Stimulated activated CD8-positive, alpha-beta memory T cell treated with anti-CD3 and anti-CD28 coated beads, Interleukin-7, amount 100 ng/mL, for 1 hour (primary cell): ENCODE measurements around the gene RNASEH1.
"Not testable (repeated sequence)": the region's sequence is repeated elsewhere in the genome, so short reads cannot be mapped to it uniquely, and the experiment has no call there.

ENCODE experiments used
- DNase-seq, 2 donors: peaks; one replicate each; pipeline ENCODE4 v3.0.0-alpha.2; 2020; ENCODE audit warnings: low read depth in 2 of 2

RNASEH1 gene

GRCh38 chr2:3594493-3595281 is 36.6 kb upstream of the RNASEH1 start, which contains the start of gene COLEC11:
Gene COLEC11 (plus strand): TSS chr2:3595112. CDS start chr2:3604341, 9,229 bp downstream.
- no peak for DNase-seq

GRCh38 chr2:3589086-3589485 is 31.0 kb upstream of the RNASEH1 start:
- DNase-seq = no peak

DNA sequence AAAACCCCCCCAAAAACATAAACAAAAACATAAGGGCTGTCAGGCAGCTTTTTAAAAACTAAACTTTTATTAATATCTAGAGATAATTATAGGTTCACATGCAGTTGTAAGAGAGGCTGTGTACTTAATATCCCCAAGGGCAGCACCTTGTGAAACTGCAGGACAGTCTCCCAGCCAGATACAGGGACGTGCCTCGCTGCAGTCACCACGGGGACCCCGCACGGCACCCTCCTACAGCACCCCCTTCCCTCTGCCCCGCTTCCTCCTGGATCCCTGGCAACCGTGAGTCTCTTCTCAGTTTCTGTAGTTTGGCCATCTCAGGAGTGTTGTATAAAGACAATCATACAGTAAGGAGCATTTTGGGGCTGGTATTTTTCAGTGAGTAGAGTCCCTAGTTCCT is 30.0 kb upstream of the RNASEH1 start:
- DNase-seq = no peak

DNA sequence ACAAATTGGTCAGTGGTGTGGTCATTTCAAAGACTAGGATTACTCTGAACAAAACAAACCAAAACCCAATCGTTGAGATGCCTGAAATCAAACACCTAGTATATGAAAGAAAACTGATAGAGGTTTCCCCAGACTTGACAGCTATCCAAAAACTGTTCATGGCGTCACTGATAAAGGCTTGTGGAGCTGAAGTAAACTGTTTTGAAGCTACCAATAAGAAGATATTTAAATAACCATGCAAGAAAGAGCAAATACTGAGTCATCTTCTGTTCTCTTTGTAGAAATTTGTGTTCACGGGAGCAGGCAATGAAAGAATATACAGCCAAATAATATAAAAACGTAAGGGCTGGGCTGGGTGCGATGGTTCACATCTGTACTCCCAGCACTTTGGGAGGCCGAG is 29.3 kb upstream of the RNASEH1 start:
- no peak for DNase-seq

- no peak for DNase-seq
These were observed 28.9 kb upstream of the RNASEH1 start for GRCh38 chr2:3587021-3587420.

- DNase-seq = no peak
These were observed 28.1 kb upstream of the RNASEH1 start for GRCh38 chr2:3586220-3586619.

GRCh38 chr2:3585261-3586109 is 27.4 kb upstream of the RNASEH1 start:
- no peak for DNase-seq

DNA sequence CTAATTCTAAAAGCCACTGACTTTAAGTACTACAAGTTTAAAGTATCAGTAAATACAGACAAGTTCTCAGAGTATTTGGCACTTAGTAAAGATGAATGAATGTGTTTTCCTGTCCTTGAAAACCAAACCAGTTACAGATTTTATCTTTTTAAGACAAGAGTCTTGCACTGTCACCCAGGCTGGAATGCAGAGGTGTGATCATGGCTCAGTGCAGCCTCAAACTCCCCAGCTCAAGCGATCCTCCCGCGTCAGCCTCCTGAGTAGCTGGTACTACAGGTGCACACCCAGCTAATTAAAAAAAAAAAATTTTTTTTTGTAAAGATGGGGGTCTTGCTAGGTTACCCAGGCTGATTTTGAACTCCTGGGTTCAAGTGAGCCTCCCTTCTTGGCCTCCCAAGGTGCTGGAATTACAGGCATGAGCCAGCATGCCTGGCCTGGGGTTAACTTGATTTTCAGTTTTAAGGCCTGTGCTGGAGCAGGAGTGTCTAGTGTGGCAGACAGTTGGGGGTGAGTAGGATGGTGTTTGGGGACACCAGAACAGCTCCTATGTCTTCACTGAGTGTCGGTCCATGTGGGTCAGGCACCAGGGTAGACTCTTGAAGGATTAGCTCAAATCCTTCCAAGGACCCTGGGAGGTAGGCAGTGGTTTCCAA is 26.6 kb upstream of the RNASEH1 start:
- no peak for DNase-seq

- DNase-seq = no peak
These were observed 25.9 kb upstream of the RNASEH1 start for GRCh38 chr2:3584076-3584475.

GRCh38 chr2:3581367-3582262 is 23.5 kb upstream of the RNASEH1 start:
- no peak for DNase-seq

DNA sequence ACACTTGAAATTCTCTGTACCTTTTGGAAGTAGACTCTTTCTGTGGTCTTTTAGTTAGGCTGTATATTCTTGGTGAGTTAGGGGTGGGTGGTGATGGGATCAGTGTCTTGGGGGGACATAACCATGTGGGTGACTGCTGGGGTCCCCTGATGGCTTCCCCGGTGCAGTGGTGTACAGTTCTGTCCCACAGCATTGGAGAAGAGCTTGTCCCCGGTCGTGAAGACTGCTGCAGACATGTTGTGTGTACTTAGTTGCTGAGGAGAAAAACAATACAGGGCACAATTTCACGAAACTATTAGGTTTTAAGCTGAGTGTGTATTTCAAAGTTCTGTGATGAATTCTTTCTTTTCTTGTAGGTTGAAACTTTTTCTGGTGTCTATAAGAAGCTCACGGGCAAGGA is 22.3 kb upstream of the RNASEH1 start:
- DNase-seq = no peak

GRCh38 chr2:3578987-3579386 is 20.9 kb upstream of the RNASEH1 start:
- DNase-seq = no peak

GRCh38 chr2:3576263-3576630 is 18.1 kb upstream of the RNASEH1 start:
- not testable (repeated sequence) for DNase-seq

GRCh38 chr2:3575534-3576262 is 17.6 kb upstream of the RNASEH1 start:
- no peak for DNase-seq

- DNase-seq = no peak
These were observed 16.0 kb upstream of the RNASEH1 start for GRCh38 chr2:3574155-3574554.

DNA sequence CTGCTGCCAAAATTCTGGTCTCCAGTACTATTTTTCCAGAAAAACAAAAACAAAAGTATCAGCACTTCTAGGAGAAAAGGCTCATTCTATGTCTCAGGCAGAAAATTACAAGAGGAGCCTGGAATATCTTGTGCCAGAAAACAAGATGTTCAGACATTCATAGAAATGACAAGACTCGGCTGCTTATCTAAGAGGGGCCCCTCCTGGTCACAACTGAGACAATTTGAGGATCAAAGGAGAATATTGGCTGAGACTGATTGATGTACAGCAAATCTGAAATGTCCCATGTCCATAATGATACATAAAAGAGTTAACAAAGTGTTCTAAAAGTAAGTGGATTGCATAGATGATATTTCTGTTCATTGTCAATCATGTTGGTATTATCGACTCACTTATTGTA is 14.5 kb upstream of the RNASEH1 start:
- no peak for DNase-seq

DNA sequence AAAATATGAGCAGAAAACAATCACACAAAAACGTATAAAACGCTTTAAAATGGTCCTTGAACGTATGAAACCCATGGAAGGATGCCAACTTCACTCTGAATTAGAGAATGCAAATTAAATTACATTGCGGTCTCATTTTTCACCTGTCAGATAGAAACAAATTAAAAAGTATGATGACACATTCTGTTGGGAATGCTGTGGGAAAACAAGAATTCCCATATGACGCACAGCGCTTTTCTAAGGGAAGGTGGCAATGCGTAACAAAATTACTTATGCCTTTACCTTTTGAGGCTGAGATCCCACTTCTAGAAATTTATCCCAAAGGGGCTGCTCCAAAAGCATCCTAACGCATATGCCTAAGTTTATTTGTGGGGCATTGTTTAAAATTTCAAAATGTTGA is 13.2 kb upstream of the RNASEH1 start:
- no peak for DNase-seq

DNA sequence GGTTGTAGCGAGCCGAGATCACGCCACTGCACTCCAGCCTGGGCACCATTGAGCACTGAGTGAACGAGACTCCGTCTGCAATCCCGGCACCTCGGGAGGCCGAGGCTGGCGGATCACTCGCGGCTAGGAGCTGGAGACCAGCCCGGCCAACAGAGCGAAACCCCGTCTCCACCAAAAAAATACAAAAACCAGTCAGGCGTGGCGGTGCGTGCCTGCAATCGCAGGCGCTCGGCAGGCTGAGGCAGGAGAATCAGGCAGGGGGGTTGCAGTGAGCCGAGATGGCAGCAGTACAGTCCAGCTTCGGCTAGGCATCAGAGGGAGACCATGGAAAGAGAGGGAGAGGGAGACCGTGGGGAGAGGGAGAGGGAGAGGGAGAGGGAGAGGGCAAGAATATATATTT is 11.5 kb upstream of the RNASEH1 start:
- not testable (repeated sequence) for DNase-seq

GRCh38 chr2:3566806-3567205 is 8.7 kb upstream of the RNASEH1 start:
- no peak for DNase-seq

DNA sequence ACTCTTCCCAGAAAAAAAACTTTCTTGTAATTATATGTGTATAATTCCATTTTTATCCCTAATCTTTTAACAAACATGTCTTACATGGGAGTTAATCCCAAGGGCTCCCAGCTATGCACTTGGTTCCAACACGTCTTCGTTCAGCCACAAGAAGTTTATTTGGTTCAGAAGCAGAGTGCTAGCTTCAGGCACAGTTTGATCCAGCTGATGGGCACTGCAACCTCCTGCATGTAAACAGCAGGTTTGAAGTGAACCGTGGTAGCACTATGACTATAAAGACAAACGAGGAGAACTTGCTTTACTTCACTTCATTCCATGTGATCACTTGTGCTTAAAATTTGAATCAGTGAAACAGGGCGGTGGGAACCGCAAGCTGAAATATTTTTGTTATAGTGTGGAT is 7.0 kb upstream of the RNASEH1 start:
- no peak for DNase-seq

- no peak for DNase-seq
These were observed 5.4 kb upstream of the RNASEH1 start for GRCh38 chr2:3563521-3563976.
